ENCODE results near the gene USP9X. TPM values are rescaled to one million over a fixed set of nuclear protein-coding genes. Genes with fewer than 3 reads are reported as not detected.

Gene USP9X
- total RNA-seq, 1 experiment from 2014 or later: 163 TPM

- peaks cover 18% of the 10 kb centered on the region for H3K36me3 Mint-ChIP-seq
- H3K9me3 Mint-ChIP-seq: no peaks in the 10 kb centered on the region
- H3K4me1 Mint-ChIP-seq: peaks cover 14% of the 10 kb centered on the region
- no peaks in the 10 kb centered on the region for H3K27me3 Mint-ChIP-seq (ENCODE audit: low read depth)
- no peak overlapping the region for H3K4me3 Mint-ChIP-seq
- no peak overlapping the region for H3K27ac Mint-ChIP-seq
- ChIA-PET POLR2A (no interaction called here), CTCF (interaction anchor here (1.8 kb wide), 1 partner anchor 57 kb away, joined by 5 read pairs; no protein-coding TSS in a partner anchor)
- ATAC-seq: no peak
- DNase-seq (ENCODE audit: low spot score): no peak
- TF ChIP-seq ZBTB43 (CRISPR knock-in tag; IDR thresholded peaks at IDR 0.05) (no peak), FOXJ3 (CRISPR knock-in tag; IDR thresholded peaks at IDR 0.05; ENCODE audit: borderline replicate concordance) (no peak), STAT6 (CRISPR knock-in tag; conservative IDR thresholded peaks at IDR 0.05; ENCODE audit: low read depth) (no peak), NFATC4 (CRISPR knock-in tag; IDR thresholded peaks at IDR 0.05) (no peak), ZBTB21 (CRISPR knock-in tag; IDR thresholded peaks at IDR 0.05; ENCODE audit: borderline replicate concordance) (no peak), PREB (CRISPR knock-in tag; IDR thresholded peaks at IDR 0.05; ENCODE audit: borderline replicate concordance) (no peak), ZNF512 (CRISPR knock-in tag; IDR thresholded peaks at IDR 0.05; ENCODE audit: borderline replicate concordance) (no peak), OVOL2 (CRISPR knock-in tag; IDR thresholded peaks at IDR 0.05; ENCODE audit: borderline replicate concordance) (no peak), ARID4B (CRISPR knock-in tag; IDR thresholded peaks at IDR 0.05; ENCODE audit: borderline replicate concordance) (no peak), AFF4 (CRISPR knock-in tag; IDR thresholded peaks at IDR 0.05; ENCODE audit: borderline replicate concordance) (no peak)
Observed at GRCh38 chrX:41236629-41237028, 151.4 kb downstream of the USP9X start.
